SK-N-SH (cell line): ENCODE data around the gene CHSY1. TPM values are rescaled to one million over a fixed set of nuclear protein-coding genes. Genes with fewer than 3 reads are reported as not detected.

Experiments used
- CTCF ChIA-PET: fragments of 300-600, 350-600 bp; formaldehyde crosslinking; extraction: SDS; loops from one replicate; lab custom pipeline; 2021; lab: Yijun Ruan, JAX
- POLR2A ChIA-PET: fragments of 350-600 bp; sonication (Branson Sonifier 250); formaldehyde crosslinking; extraction: SDS; loops from one replicate; lab custom pipeline; 2020; ENCODE audit warnings: antibody characterized with exemption, inconsistent platforms; lab: Yijun Ruan, JAX
- DNase-seq: peaks from one replicate; pipeline ENCODE4 v3.0.0; 2012
- H2AFZ ChIP-seq: fragments of 200-600 bp; sonication (generic); 2 replicates; pipeline ENCODE4 v1.8.1; 2016; ENCODE audit warnings: antibody characterized with exemption, mild to moderate bottlenecking, low read depth
- H3F3A ChIP-seq: fragments of 200-600 bp; sonication (generic); replicated peaks from 2 replicates; pipeline ENCODE3; 2016; ENCODE audit warnings: antibody characterized with exemption, mild to moderate bottlenecking; ENCODE audit not compliant: insufficient read depth
- H3K27ac ChIP-seq, 2 experiments: fragments of 200-500 bp in 1 of 2; fragments of 200-600 bp in 1 of 2; sonication (Bioruptor generic) in 1 of 2; sonication (generic), shearing (Covaris generic) in 1 of 2; 2 replicates each; pipeline versions ENCODE4 v1.5.1 to v1.6.1; 2014 to 2016; ENCODE audit warnings: low read depth in 2 of 2, inconsistent platforms in 1 of 2, low read length in 1 of 2, mild to moderate bottlenecking in 1 of 2, mixed read lengths in 1 of 2
- H3K27me3 ChIP-seq: fragments of 200-600 bp; sonication (generic), shearing (Covaris generic); 2 replicates; pipeline ENCODE4 v1.6.1; 2016; ENCODE audit warnings: mixed run types; ENCODE audit not compliant: insufficient read depth
- H3K36me3 ChIP-seq, 2 experiments: fragments of 200-500 bp in 1 of 2; fragments of 200-600 bp in 1 of 2; sonication (Bioruptor generic) in 1 of 2; sonication (generic) in 1 of 2; replicated peaks in 1 of 2; 2 replicates each; pipeline versions ENCODE3 to v1.5.1; 2014 to 2016; ENCODE audit warnings: low read length in 1 of 2, mild to moderate bottlenecking in 1 of 2; ENCODE audit not compliant: insufficient read depth in 2 of 2, control insufficient read depth in 1 of 2
- H3K4me1 ChIP-seq, 2 experiments: fragments of 200-500 bp in 1 of 2; fragments of 200-600 bp in 1 of 2; sonication (Bioruptor generic) in 1 of 2; sonication (generic), shearing (Covaris generic) in 1 of 2; 2 replicates each; pipeline versions ENCODE4 v1.5.1 to v1.6.1; 2014 to 2016; ENCODE audit warnings: low read depth in 1 of 2, low read length in 1 of 2, mixed run types in 1 of 2; ENCODE audit not compliant: insufficient read depth in 2 of 2, control insufficient read depth in 1 of 2
- H3K4me2 ChIP-seq: fragments of 200-600 bp; sonication (generic), shearing (Covaris generic); 2 replicates; pipeline ENCODE4 v1.6.1; 2017; ENCODE audit warnings: mixed run types
- H3K4me3 ChIP-seq, 2 experiments: fragments of 200-500 bp in 1 of 2; fragments of 200-600 bp in 1 of 2; sonication (Bioruptor generic) in 1 of 2; sonication (generic), shearing (Covaris generic) in 1 of 2; 2 replicates each; pipeline versions ENCODE4 v1.5.1 to v1.8.1; 2014 to 2016; ENCODE audit warnings: low read depth in 2 of 2, inconsistent platforms in 1 of 2, low read length in 1 of 2, mild to moderate bottlenecking in 1 of 2, mixed read lengths in 1 of 2, moderate library complexity in 1 of 2
- H3K79me2 ChIP-seq: fragments of 200-600 bp; sonication (generic); 2 replicates; pipeline ENCODE4 v1.8.1; 2017; ENCODE audit warnings: mild to moderate bottlenecking; ENCODE audit not compliant: insufficient read depth
- H3K9ac ChIP-seq: fragments of 200-600 bp; sonication (generic); 2 replicates; pipeline ENCODE4 v1.6.1; 2017; ENCODE audit warnings: mixed run types
- H3K9me2 ChIP-seq: fragments of 200-600 bp; sonication (generic); 2 replicates; pipeline ENCODE4 v1.6.1; 2017; ENCODE audit warnings: mixed run types
- H3K9me3 ChIP-seq: fragments of 200-600 bp; sonication (generic); 2 replicates; pipeline ENCODE4 v1.6.1; 2017; ENCODE audit warnings: mixed run types, mild to moderate bottlenecking, moderate library complexity
- H4K20me1 ChIP-seq: fragments of 200-600 bp; sonication (generic); 2 replicates; pipeline ENCODE4 v1.6.1; 2017; ENCODE audit warnings: mild to moderate bottlenecking, mixed run types; ENCODE audit not compliant: insufficient read depth
- EP300 ChIP-seq, 2 experiments: IDR thresholded peaks; 2 replicates each; pipeline versions ENCODE4 v1.4.0 to v1.6.1; 2012; ENCODE audit warnings: borderline replicate concordance in 1 of 2, low read depth in 1 of 2, low read length in 1 of 2
- EZH2phosphoT487 ChIP-seq: fragments of 200-600 bp; sonication (generic); IDR thresholded peaks from 2 replicates; pipeline ENCODE4 v1.6.1; 2017; ENCODE audit warnings: low read depth, mixed run types, mild to moderate bottlenecking, antibody characterized with exemption, moderate library complexity, borderline replicate concordance
- FOXJ3 ChIP-seq: sonication (generic); formaldehyde crosslinking; IDR thresholded peaks from 2 replicates; pipeline ENCODE4 v1.5.1; 2020; ENCODE audit warnings: mild to moderate bottlenecking, missing genetic modification reagents
- FOXM1 ChIP-seq: IDR thresholded peaks from 2 replicates; pipeline ENCODE4 v1.4.0; 2012; ENCODE audit warnings: low read depth, mild to moderate bottlenecking
- IRF3 ChIP-seq: fragments of 150-350 bp; IDR thresholded peaks from 2 replicates; pipeline ENCODE4 v1.6.1; 2016; ENCODE audit warnings: mild to moderate bottlenecking, low read depth, low read length
- JUND ChIP-seq: IDR thresholded peaks from 2 replicates; pipeline ENCODE4 v1.4.0; 2012
- MEF2A ChIP-seq: IDR thresholded peaks from 2 replicates; pipeline ENCODE4 v1.4.0; 2012; ENCODE audit warnings: low read depth, borderline replicate concordance
- MXI1 ChIP-seq: IDR thresholded peaks from 2 replicates; pipeline ENCODE4 v1.6.1; 2012; ENCODE audit warnings: mild to moderate bottlenecking, low read depth, low read length, improper control_type of control experiment
- RCOR1 ChIP-seq: fragments of 150-350 bp; IDR thresholded peaks from 2 replicates; pipeline ENCODE4 v1.6.1; 2017; ENCODE audit warnings: antibody characterized with exemption, low read length
- SIN3A ChIP-seq: IDR thresholded peaks from 2 replicates; pipeline ENCODE4 v1.6.1; 2012; ENCODE audit warnings: low read depth, mild to moderate bottlenecking, low read length, moderate library complexity, borderline replicate concordance
- TAF1 ChIP-seq: IDR thresholded peaks from 2 replicates; pipeline ENCODE4 v1.6.1; 2012; ENCODE audit warnings: low read depth, mild to moderate bottlenecking, low read length, moderate library complexity, borderline replicate concordance
- YY1 ChIP-seq: IDR thresholded peaks from 2 replicates; pipeline ENCODE4 v1.4.0; 2012; ENCODE audit warnings: low read depth, mild to moderate bottlenecking
- WGBS: methylation state at CpG from one replicate; pipeline ENCODE4 v1.1.6; 2017; ENCODE audit warnings: low lambda C conversion rate; 5-methylcytosine and 5-hydroxymethylcytosine counted together
- polyA plus RNA-seq, 3 experiments: library from polyadenylated mRNA; depleted of rRNA; stranded (reverse); fragments of >200 nt; gene quantifications; 2 replicates each; pipeline ENCODE4 v1.2.3, GENCODE V29; 2012
- TF ChIP-seq, protein P1 (sequence below): IDR thresholded peaks from 2 replicates; pipeline ENCODE4 v1.4.0; 2012; ENCODE audit warnings: low read depth, borderline replicate concordance
- TF ChIP-seq, protein P2 (sequence below): fragments of 150-350 bp; IDR thresholded peaks from 2 replicates; pipeline ENCODE4 v1.6.1; 2017; ENCODE audit warnings: antibody characterized with exemption, low read length, low read depth, borderline replicate concordance

CHSY1 gene
- polyA plus RNA-seq, 1 of the 3 experiments (the other 2 are of a cell fraction), result 15.7 TPM

GRCh38 chr15:101194546-101195125 lies 57.2 kb downstream of the CHSY1 start (continued):
- TF ChIP-seq, protein P1, sequence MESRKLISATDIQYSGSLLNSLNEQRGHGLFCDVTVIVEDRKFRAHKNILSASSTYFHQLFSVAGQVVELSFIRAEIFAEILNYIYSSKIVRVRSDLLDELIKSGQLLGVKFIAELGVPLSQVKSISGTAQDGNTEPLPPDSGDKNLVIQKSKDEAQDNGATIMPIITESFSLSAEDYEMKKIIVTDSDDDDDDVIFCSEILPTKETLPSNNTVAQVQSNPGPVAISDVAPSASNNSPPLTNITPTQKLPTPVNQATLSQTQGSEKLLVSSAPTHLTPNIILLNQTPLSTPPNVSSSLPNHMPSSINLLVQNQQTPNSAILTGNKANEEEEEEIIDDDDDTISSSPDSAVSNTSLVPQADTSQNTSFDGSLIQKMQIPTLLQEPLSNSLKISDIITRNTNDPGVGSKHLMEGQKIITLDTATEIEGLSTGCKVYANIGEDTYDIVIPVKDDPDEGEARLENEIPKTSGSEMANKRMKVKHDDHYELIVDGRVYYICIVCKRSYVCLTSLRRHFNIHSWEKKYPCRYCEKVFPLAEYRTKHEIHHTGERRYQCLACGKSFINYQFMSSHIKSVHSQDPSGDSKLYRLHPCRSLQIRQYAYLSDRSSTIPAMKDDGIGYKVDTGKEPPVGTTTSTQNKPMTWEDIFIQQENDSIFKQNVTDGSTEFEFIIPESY, result no peak
- TF ChIP-seq, all 33 proteins: peak for 0

- Histone ChIP-seq H4K20me1 (peaks cover 88% of the 10 kb centered on the region), H3F3A (no peaks in the 10 kb centered on the region), H3K4me1 (peaks cover 14 to 55% of the 10 kb centered on the region in 2 experiments; a peak in 3 of 4 replicates), H3K9me2 (no peaks in the 10 kb centered on the region), H2AFZ (no peak overlapping the region), H3K27me3 (no peaks in the 10 kb centered on the region), H3K9ac (no peak overlapping the region), H3K27ac (peak overlapping the region in 1 of 2 experiments; percentile 47; a peak in 1 of 4 replicates), H3K4me2 (no peak overlapping the region), H3K4me3 (no peak overlapping the region), H3K36me3 (no peaks in the 10 kb centered on the region), H3K9me3 (no peaks in the 10 kb centered on the region), H3K79me2 (peaks cover 100% of the 10 kb centered on the region)
- no peak for TF ChIP-seq IRF3
- no peak for TF ChIP-seq MXI1
- no peak for TF ChIP-seq TAF1
- no peak for TF ChIP-seq FOXJ3 (CRISPR knock-in tag)
- no peak for TF ChIP-seq EP300 (IDR thresholded peaks at IDR 0.05; ENCODE audit: borderline replicate concordance in 1 of 2, low read depth in 1 of 2, low read length in 1 of 2)
- no peak for TF ChIP-seq FOXM1
- no peak for TF ChIP-seq SIN3A
- no peak for TF ChIP-seq JUND
- no peak for TF ChIP-seq MEF2A
- TF ChIP-seq, protein P2, sequence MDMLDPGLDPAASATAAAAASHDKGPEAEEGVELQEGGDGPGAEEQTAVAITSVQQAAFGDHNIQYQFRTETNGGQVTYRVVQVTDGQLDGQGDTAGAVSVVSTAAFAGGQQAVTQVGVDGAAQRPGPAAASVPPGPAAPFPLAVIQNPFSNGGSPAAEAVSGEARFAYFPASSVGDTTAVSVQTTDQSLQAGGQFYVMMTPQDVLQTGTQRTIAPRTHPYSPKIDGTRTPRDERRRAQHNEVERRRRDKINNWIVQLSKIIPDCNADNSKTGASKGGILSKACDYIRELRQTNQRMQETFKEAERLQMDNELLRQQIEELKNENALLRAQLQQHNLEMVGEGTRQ, result no peak
- TF ChIP-seq YY1, result no peak
- TF ChIP-seq RCOR1, result no peak
- no peak for TF ChIP-seq EZH2phosphoT487
- POLR2A ChIA-PET, result no interaction called here
- WGBS, result 93% methylated on average over 10 of the region's 10 CpGs
- DNase-seq, result no peak
- CTCF ChIA-PET, result no interaction called here
Observed at GRCh38 chr15:101193806-101194545, 57.9 kb downstream of the CHSY1 start.
